ENCODE results near the gene FGF14. TPM values are rescaled to one million over a fixed set of nuclear protein-coding genes. Genes with fewer than 3 reads are reported as not detected.
"Not testable (repeated sequence)": the region's sequence is repeated elsewhere in the genome, so short reads cannot be mapped to it uniquely, and the experiment has no call there.

FGF14 gene
- total RNA-seq, 2 experiments from 2014 or later, result not detected

- ChIA-PET POLR2A (no interaction called here), CTCF (no interaction called here)
Measured at GRCh38 chr13:102012299-102013293, 389.3 kb downstream of the FGF14 start.

- POLR2A ChIA-PET, CTCF ChIA-PET: not testable (repeated sequence)
Measured at GRCh38 chr13:102011455-102011854, 390.4 kb downstream of the FGF14 start.

GRCh38 chr13:102003848-102004570 lies 397.8 kb downstream of the FGF14 start:
- ChIA-PET POLR2A (no interaction called here), CTCF (no interaction called here)

- POLR2A ChIA-PET, result no interaction called here
- CTCF ChIA-PET, result no interaction called here
Measured at GRCh38 chr13:102002287-102002686, 399.6 kb downstream of the FGF14 start.

- CTCF ChIA-PET, result no interaction called here
- POLR2A ChIA-PET, result no interaction called here
Measured at GRCh38 chr13:102000764-102001163, 401.1 kb downstream of the FGF14 start.

- CTCF ChIA-PET, result no interaction called here
- POLR2A ChIA-PET, result no interaction called here
Measured at GRCh38 chr13:101998129-101998528, 403.7 kb downstream of the FGF14 start.

GRCh38 chr13:101996954-101997353 lies 404.9 kb downstream of the FGF14 start:
- ChIA-PET POLR2A (no interaction called here), CTCF (no interaction called here)

GRCh38 chr13:101989798-101990350 lies 412.0 kb downstream of the FGF14 start:
- ChIA-PET CTCF (no interaction called here), POLR2A (no interaction called here)

- CTCF ChIA-PET, result no interaction called here
- POLR2A ChIA-PET, result no interaction called here
Measured at GRCh38 chr13:101988140-101988539, 413.7 kb downstream of the FGF14 start.

- ChIA-PET POLR2A (no interaction called here), CTCF (no interaction called here)
Measured at GRCh38 chr13:101986316-101986715, 415.5 kb downstream of the FGF14 start.

- CTCF ChIA-PET, result no interaction called here
- POLR2A ChIA-PET, result no interaction called here
Measured at GRCh38 chr13:101985321-101985720, 416.5 kb downstream of the FGF14 start.

GRCh38 chr13:101982903-101983302 lies 418.9 kb downstream of the FGF14 start:
- POLR2A ChIA-PET, result no interaction called here
- CTCF ChIA-PET, result no interaction called here

- ChIA-PET POLR2A (no interaction called here), CTCF (no interaction called here)
Measured at GRCh38 chr13:101979825-101980224, 422.0 kb downstream of the FGF14 start.

- ChIA-PET CTCF (no interaction called here), POLR2A (no interaction called here)
Measured at GRCh38 chr13:101978552-101979315, 423.1 kb downstream of the FGF14 start.

- ChIA-PET CTCF (no interaction called here), POLR2A (no interaction called here)
Measured at GRCh38 chr13:101977475-101977874, 424.4 kb downstream of the FGF14 start.

- ChIA-PET POLR2A (no interaction called here), CTCF (no interaction called here)
Measured at GRCh38 chr13:101972191-101972590, 429.7 kb downstream of the FGF14 start.

- ChIA-PET POLR2A (no interaction called here), CTCF (no interaction called here)
Measured at GRCh38 chr13:101970341-101970740, 431.5 kb downstream of the FGF14 start.

GRCh38 chr13:101967781-101968180 lies 434.1 kb downstream of the FGF14 start:
- CTCF ChIA-PET, result no interaction called here
- POLR2A ChIA-PET, result no interaction called here

GRCh38 chr13:101967216-101967615 lies 434.6 kb downstream of the FGF14 start:
- CTCF ChIA-PET, result no interaction called here
- POLR2A ChIA-PET, result interaction anchor here (0.5 kb wide), 1 partner anchor 488 kb away, joined by 3 read pairs; no protein-coding TSS in a partner anchor

- ChIA-PET POLR2A (no interaction called here), CTCF (no interaction called here)
Measured at GRCh38 chr13:101965096-101965495, 436.8 kb downstream of the FGF14 start.
